IMR-90 (cell line): ENCODE measurements around the gene SURF4. TPM values are rescaled to one million over a fixed set of nuclear protein-coding genes. Genes with fewer than 3 reads are reported as not detected.

Source experiments
- ATAC-seq: fragments of 200-7000 bp; cut with Tn5 transposase; 2 replicates; pipeline ENCODE4 v1.9.1; 2020; ENCODE audit warnings: low read depth, mild to moderate bottlenecking, moderate library complexity
- BruUV-seq: library from RNA; stranded (reverse); fragments of 400-500 nt; replicated peaks from 2 replicates; lab custom pipeline; 2021; lab: Mats Ljungman, UMichigan
- CTCF ChIA-PET: fragments of 300-600 bp; formaldehyde crosslinking; extraction: SDS; loops from one replicate; lab custom pipeline; 2021; ENCODE audit warnings: antibody characterized with exemption; lab: Yijun Ruan, JAX
- POLR2A ChIA-PET: fragments of 300-600 bp; sonication (Branson Sonifier 250); formaldehyde crosslinking; loops from one replicate; lab custom pipeline; 2022; ENCODE audit warnings: antibody characterized with exemption; ENCODE audit not compliant: unreplicated experiment; lab: Charles Lee
- DNase-seq: peaks from one replicate; pipeline ENCODE4 v3.0.0; 2013
- H2AFZ ChIP-seq: replicated peaks from 2 replicates; pipeline ENCODE3; 2013; ENCODE audit warnings: low read length, mild to moderate bottlenecking; ENCODE audit not compliant: poor library complexity
- H2AK5ac ChIP-seq: 2 replicates; pipeline ENCODE4 v1.6.1; 2013; ENCODE audit warnings: low read depth, low read length, inconsistent platforms
- H2AK9ac ChIP-seq: replicated peaks from 2 replicates; pipeline ENCODE3; 2013; ENCODE audit warnings: mild to moderate bottlenecking, low read depth, low read length, moderate library complexity; ENCODE audit not compliant: poor library complexity
- H2BK120ac ChIP-seq: 2 replicates; pipeline ENCODE4 v1.6.1; 2013; ENCODE audit warnings: low read depth, low read length, inconsistent platforms
- H2BK15ac ChIP-seq: 3 replicates; pipeline ENCODE4 v1.6.1; 2013; ENCODE audit warnings: low read depth, low read length, inconsistent platforms
- H2BK20ac ChIP-seq: 2 replicates; pipeline ENCODE4 v1.6.1; 2013; ENCODE audit warnings: low read depth, mild to moderate bottlenecking, inconsistent platforms, low read length, moderate library complexity
- H2BK5ac ChIP-seq: 2 replicates; pipeline ENCODE4 v1.6.1; 2013; ENCODE audit warnings: mild to moderate bottlenecking, low read depth, low read length, inconsistent platforms; ENCODE audit not compliant: poor library complexity, severe bottlenecking
- H3K14ac ChIP-seq: replicated peaks from 2 replicates; pipeline ENCODE4 v1.6.1; 2013; ENCODE audit warnings: low read depth, low read length, inconsistent platforms
- H3K18ac ChIP-seq: 2 replicates; pipeline ENCODE4 v1.6.1; 2013; ENCODE audit warnings: low read depth, low read length, control low read depth
- H3K23ac ChIP-seq: 2 replicates; pipeline ENCODE4 v1.6.1; 2013; ENCODE audit warnings: low read depth, low read length, inconsistent platforms
- H3K27ac ChIP-seq: 2 replicates; pipeline ENCODE4 v1.5.1; 2013; ENCODE audit warnings: mild to moderate bottlenecking, control low read depth, low read length; ENCODE audit not compliant: insufficient read depth
- H3K27me3 ChIP-seq: 2 replicates; pipeline ENCODE4 v1.6.1; 2013; ENCODE audit warnings: low read length; ENCODE audit not compliant: control insufficient read depth, insufficient read depth
- H3K36me3 ChIP-seq: 2 replicates; pipeline ENCODE4 v1.6.1; 2013; ENCODE audit warnings: low read length, mixed read lengths; ENCODE audit not compliant: control insufficient read depth, insufficient read depth
- H3K4ac ChIP-seq: 2 replicates; pipeline ENCODE4 v1.6.1; 2013; ENCODE audit warnings: low read depth, low read length, inconsistent platforms
- H3K4me1 ChIP-seq: 2 replicates; pipeline ENCODE4 v1.6.1; 2013; ENCODE audit warnings: low read length, mixed read lengths; ENCODE audit not compliant: control insufficient read depth, insufficient read depth
- H3K4me2 ChIP-seq: 2 replicates; pipeline ENCODE4 v1.6.1; 2013; ENCODE audit warnings: low read depth, mild to moderate bottlenecking, control low read depth, low read length, moderate library complexity
- H3K4me3 ChIP-seq: 2 replicates; pipeline ENCODE4 v1.5.1; 2013; ENCODE audit warnings: low read depth, mild to moderate bottlenecking, control low read depth, low read length, moderate library complexity; ENCODE audit not compliant: insufficient read depth
- H3K56ac ChIP-seq: 2 replicates; pipeline ENCODE4 v1.6.1; 2013; ENCODE audit warnings: low read length, inconsistent platforms; ENCODE audit not compliant: insufficient read depth; ENCODE audit errors: extremely low read depth
- H3K79me1 ChIP-seq, 2 experiments: 2 replicates each; pipeline ENCODE4 v1.6.1; 2013; ENCODE audit warnings: low read length in 2 of 2, inconsistent platforms in 1 of 2, low read depth in 1 of 2
- H3K9ac ChIP-seq: 2 replicates; pipeline ENCODE4 v1.6.1; 2013; ENCODE audit warnings: low read depth, low read length, control low read depth
- H3K9me1 ChIP-seq: 2 replicates; pipeline ENCODE4 v1.6.1; 2013; ENCODE audit warnings: low read length, inconsistent platforms; ENCODE audit not compliant: insufficient read depth
- H3K9me3 ChIP-seq: 2 replicates; pipeline ENCODE4 v1.6.1; 2013; ENCODE audit warnings: low read length; ENCODE audit not compliant: control insufficient read depth, insufficient read depth
- H4K20me1 ChIP-seq: 2 replicates; pipeline ENCODE4 v1.6.1; 2013; ENCODE audit warnings: low read length, inconsistent platforms; ENCODE audit not compliant: insufficient read depth
- H4K5ac ChIP-seq: 2 replicates; pipeline ENCODE4 v1.6.1; 2013; ENCODE audit warnings: mild to moderate bottlenecking, low read depth, low read length, control low read depth
- H4K8ac ChIP-seq, 2 experiments: 2 replicates each; pipeline ENCODE4 v1.6.1; 2013; ENCODE audit warnings: low read depth in 2 of 2, low read length in 2 of 2, control low read depth in 1 of 2, inconsistent platforms in 1 of 2
- H4K91ac ChIP-seq: 2 replicates; pipeline ENCODE4 v1.6.1; 2013; ENCODE audit warnings: low read depth, low read length, inconsistent platforms; ENCODE audit not compliant: insufficient read depth
- BHLHE40 ChIP-seq: fragments of 150-350 bp; IDR thresholded peaks from 2 replicates; pipeline ENCODE4 v1.6.1; 2016; ENCODE audit warnings: mild to moderate bottlenecking, low read depth, low read length
- CEBPB ChIP-seq: IDR thresholded peaks from 2 replicates; pipeline ENCODE4 v1.6.1; 2012; ENCODE audit warnings: low read depth, low read length, improper control_type of control experiment
- CHD1 ChIP-seq: IDR thresholded peaks from 2 replicates; pipeline ENCODE4 v1.6.1; 2012; ENCODE audit warnings: low read depth, low read length, improper control_type of control experiment
- CTCF ChIP-seq: conservative IDR thresholded peaks from 2 replicates; pipeline ENCODE4 v1.5.1; 2012; ENCODE audit warnings: mild to moderate bottlenecking, low read depth, low read length, improper control_type of control experiment
- ELK1 ChIP-seq: fragments of 150-350 bp; IDR thresholded peaks from 2 replicates; pipeline ENCODE4 v1.6.1; 2016; ENCODE audit warnings: low read depth, mild to moderate bottlenecking, low read length, moderate library complexity, borderline replicate concordance
- FOS ChIP-seq: fragments of 150-350 bp; IDR thresholded peaks from 2 replicates; pipeline ENCODE4 v1.6.1; 2016; ENCODE audit warnings: low read depth, low read length
- MAFK ChIP-seq: IDR thresholded peaks from 2 replicates; pipeline ENCODE4 v1.6.1; 2012; ENCODE audit warnings: low read depth, low read length, improper control_type of control experiment
- MAZ ChIP-seq: IDR thresholded peaks from 2 replicates; pipeline ENCODE4 v1.6.1; 2012; ENCODE audit warnings: low read depth, mild to moderate bottlenecking, low read length, improper control_type of control experiment, moderate library complexity, borderline replicate concordance
- MXI1 ChIP-seq: IDR thresholded peaks from 2 replicates; pipeline ENCODE4 v1.6.1; 2012; ENCODE audit warnings: low read depth, mild to moderate bottlenecking, low read length, moderate library complexity, borderline replicate concordance
- NFE2L2 ChIP-seq: fragments of 150-350 bp; IDR thresholded peaks from 2 replicates; pipeline ENCODE4 v1.6.1; 2016; ENCODE audit warnings: low read depth, mild to moderate bottlenecking, low read length
- POLR2A ChIP-seq: IDR thresholded peaks from 2 replicates; pipeline ENCODE4 v1.6.1; 2012; ENCODE audit warnings: mild to moderate bottlenecking, low read depth, low read length
- RCOR1 ChIP-seq: IDR thresholded peaks from 2 replicates; pipeline ENCODE4 v1.6.1; 2012; ENCODE audit warnings: mild to moderate bottlenecking, low read length, improper control_type of control experiment; ENCODE audit not compliant: insufficient replicate concordance
- RFX5 ChIP-seq: IDR thresholded peaks from 2 replicates; pipeline ENCODE4 v1.8.0; 2012; ENCODE audit warnings: low read depth, mild to moderate bottlenecking, low read length, moderate library complexity
- SMC3 ChIP-seq: fragments of 150-350 bp; IDR thresholded peaks from 2 replicates; pipeline ENCODE4 v1.6.1; 2016; ENCODE audit warnings: low read depth, mild to moderate bottlenecking, antibody characterized with exemption, low read length, moderate library complexity
- USF2 ChIP-seq: fragments of 150-350 bp; IDR thresholded peaks from 2 replicates; pipeline ENCODE4 v1.6.1; 2017; ENCODE audit warnings: mild to moderate bottlenecking, antibody characterized with exemption, low read length, low read depth
- WGBS, 2 experiments: methylation state at CpG; one replicate each; pipeline versions ENCODE4 v1.1.5 to v1.1.7; 2013; ENCODE audit warnings: missing lambda C conversion rate in 2 of 2; ENCODE audit not compliant: insufficient read length in 1 of 2; ENCODE audit errors: extremely low coverage in 2 of 2; 5-methylcytosine and 5-hydroxymethylcytosine counted together
- dilution Hi-C: fragments of 300-500 bp; cut with HindIII; formaldehyde crosslinking; loops from one replicate; pipeline ENCODE4 v1.14.3; 2018; ENCODE audit warnings: low sequenced_read_pairs; ENCODE audit not compliant: unreplicated experiment
- in situ Hi-C: fragments of 300-500 bp; cut with MboI; formaldehyde crosslinking; loops from 3 replicates; pipeline ENCODE4 v1.14.3; 2019; ENCODE audit warnings: low sequenced_read_pairs, inconsistent platforms, mixed read lengths
- intact Hi-C: fragments of 100-400 bp; cut with micrococcal nuclease; formaldehyde crosslinking; loops from 2 replicates; pipeline ENCODE4 v1.10.0; 2022
- polyA plus RNA-seq, 3 experiments: library from polyadenylated mRNA; depleted of rRNA; stranded (reverse); fragments of >200 nt; gene quantifications; 2 replicates each; pipeline ENCODE4 v1.2.3, GENCODE V29; 2012; ENCODE audit warnings: low replicate concordance in 1 of 3
- total RNA-seq: library from RNA; depleted of rRNA; stranded (reverse); fragments of >200 nt; gene quantifications from 2 replicates; pipeline ENCODE4 v1.2.3, GENCODE V29; 2012

Gene SURF4
- total and polyA plus RNA-seq, 2 of the 4 experiments (the other 2 are of a cell fraction): 307 to 532 TPM

DNA sequence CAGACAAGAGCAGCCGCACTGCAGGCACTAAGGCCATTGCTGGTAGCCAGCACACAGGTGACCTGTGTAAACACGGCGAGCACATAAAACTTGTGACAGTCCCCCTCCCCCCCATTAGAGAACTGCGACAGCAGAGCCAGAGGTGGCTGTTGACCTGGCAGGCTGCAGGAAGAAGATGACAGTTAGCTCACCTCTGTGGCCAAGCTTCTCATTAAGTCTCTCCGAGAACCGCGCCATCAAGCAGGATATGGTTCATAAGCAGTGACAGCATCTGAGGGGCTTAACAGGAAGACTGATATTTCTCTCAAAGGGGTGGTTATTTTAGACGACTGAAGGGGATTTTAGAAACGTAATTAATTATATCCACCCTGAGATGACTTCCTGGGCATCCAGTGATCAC is 5.2 kb downstream of the SURF4 start:
- Histone ChIP-seq H4K91ac (no peak overlapping the region), H2BK120ac (no peak overlapping the region), H3K27me3 (no peaks in the 10 kb centered on the region), H3K14ac (no peak overlapping the region), H3K4ac (no peak overlapping the region), H3K79me1 (peaks cover 13 to 60% of the 10 kb centered on the region in 2 experiments), H4K8ac (no peak overlapping the region), H3K27ac (no peak overlapping the region), H3K4me2 (no peak overlapping the region), H4K20me1 (peaks cover 96% of the 10 kb centered on the region), H3K4me1 (peaks cover 12% of the 10 kb centered on the region), H3K9me3 (no peaks in the 10 kb centered on the region), H3K56ac (no peak overlapping the region), H2BK5ac (no peak overlapping the region), H3K9ac (no peak overlapping the region), H3K9me1 (peaks cover 32% of the 10 kb centered on the region), H3K4me3 (no peak overlapping the region), H2AK9ac (no peak overlapping the region), H2AK5ac (no peak overlapping the region), H2BK15ac (no peak overlapping the region), H3K18ac (no peak overlapping the region), H2AFZ (no peak overlapping the region), H2BK20ac (no peak overlapping the region), H3K36me3 (peaks cover 67% of the 10 kb centered on the region), H3K23ac (no peak overlapping the region), H4K5ac (no peak overlapping the region)
- CTCF ChIA-PET: no interaction called here
- intact Hi-C loops: no loop called here
- no TSS peak for BruUV-seq
- DNase-seq: no peak
- 100% methylated on average over 3 of the region's 9 CpGs; no CpG with 5 or more reads in 1 of the 2 experiments for WGBS, 2 experiments
- POLR2A ChIA-PET: no interaction called here
- in situ Hi-C loops: no loop called here
- ATAC-seq: no peak
- dilution Hi-C loops: no loop called here
- no peak for TF ChIP-seq NFE2L2
- TF ChIP-seq SMC3: no peak
- no peak for TF ChIP-seq MAFK
- no peak for TF ChIP-seq RFX5
- TF ChIP-seq FOS: no peak
- TF ChIP-seq CTCF: no peak
- TF ChIP-seq MAZ: no peak
- TF ChIP-seq BHLHE40: no peak
- no peak for TF ChIP-seq RCOR1
- no peak for TF ChIP-seq CHD1
- no peak for TF ChIP-seq CEBPB
- no peak for TF ChIP-seq MXI1
- TF ChIP-seq POLR2A: no peak
- TF ChIP-seq ELK1: no peak
- no peak for TF ChIP-seq USF2
